CMK (cell line): ENCODE measurements around the gene SELP.
A peak's percentile ranks its signal among the peaks of the same experiment; 100 is the strongest.
"Not testable (repeated sequence)": the region's sequence is repeated elsewhere in the genome, so short reads cannot be mapped to it uniquely, and the experiment has no call there.

Experiments used
- DNase-seq: peaks from one replicate; pipeline ENCODE4 v3.0.0-alpha.2; 2010; ENCODE audit warnings: low read depth

SELP gene

DNA sequence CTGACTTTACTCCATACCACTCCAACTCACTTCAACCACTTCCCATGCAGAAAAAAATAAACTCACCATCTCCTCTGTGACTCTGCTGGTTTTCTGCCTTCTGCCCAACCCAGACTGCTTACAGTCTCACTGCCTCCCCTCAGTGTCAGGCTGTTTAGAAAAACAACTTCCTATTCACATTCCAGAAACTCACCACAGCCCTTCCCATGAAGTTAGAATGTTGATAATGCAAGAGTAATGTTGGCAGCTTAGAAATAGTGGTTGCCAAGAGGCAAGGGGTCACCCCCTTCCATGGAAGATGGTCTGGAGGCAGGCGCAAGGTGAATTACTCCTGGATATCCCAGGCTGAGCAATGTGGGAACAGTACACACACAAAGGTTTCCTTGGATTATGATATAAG lies at the start of gene SELP:
TSS of gene SELP (minus strand) at position 119 of the 400 bp plus-strand sequence. CDS start at position 69, 50 bp downstream.
- DNase-seq: no peak

DNA sequence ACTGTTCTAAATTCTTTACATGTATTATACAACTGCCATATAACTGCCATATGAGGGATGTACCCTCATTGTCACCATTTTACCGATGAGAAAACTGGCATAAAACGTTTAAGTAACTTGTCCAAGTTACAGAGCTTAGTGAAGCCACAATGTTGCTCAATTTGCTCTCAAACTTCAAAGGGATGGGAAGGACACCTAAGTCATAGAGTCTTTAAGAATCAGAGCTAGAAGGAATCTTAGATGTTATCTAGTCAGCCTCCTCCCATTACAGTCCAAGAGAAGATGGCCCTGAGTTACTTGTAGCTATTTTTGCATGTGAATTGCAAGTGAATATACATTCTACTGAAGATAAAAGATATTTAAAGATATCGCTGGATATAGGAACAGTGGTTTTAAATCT lies 49.8 kb upstream of the SELP start:
- DNase-seq: no peak

DNA sequence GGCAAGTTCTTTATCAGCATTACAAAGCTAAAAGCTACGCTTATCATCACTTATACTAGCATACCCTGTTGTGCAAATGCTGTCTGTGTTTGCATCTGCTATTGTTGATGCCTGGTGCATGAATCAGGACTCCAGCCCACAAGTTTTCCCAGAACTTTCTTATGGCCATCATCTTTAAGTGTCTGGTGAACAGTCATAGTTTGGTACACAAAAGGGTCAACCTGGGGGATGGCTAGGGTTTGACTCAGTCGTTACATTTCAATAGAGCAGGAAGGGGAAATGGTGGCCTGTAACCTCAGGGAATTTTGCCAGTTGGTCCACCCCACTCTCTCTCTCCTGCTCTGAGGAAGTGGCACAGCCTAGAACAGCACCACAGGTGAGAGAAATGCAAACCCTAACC lies 46.1 kb upstream of the SELP start:
- no peak for DNase-seq

DNA sequence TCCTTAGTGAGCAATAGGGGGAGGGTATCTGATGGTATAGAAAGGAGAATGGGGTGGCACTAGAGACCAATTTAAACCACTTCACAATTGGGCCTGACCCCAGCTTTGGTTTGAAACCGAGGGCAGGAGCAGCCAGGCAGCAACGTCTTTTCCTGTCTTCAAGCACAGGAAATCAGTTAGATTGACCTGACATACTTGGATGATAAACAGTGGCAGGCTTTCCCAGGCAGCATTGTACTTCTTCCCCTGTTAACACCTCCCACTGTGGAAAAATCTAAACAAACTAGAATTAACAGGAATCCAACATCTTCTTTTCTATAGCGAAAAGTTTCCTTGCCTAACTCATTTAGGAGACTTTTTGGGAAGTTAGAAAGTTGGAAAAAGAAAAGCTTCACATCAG lies 40.9 kb upstream of the SELP start:
- DNase-seq: no peak

DNA sequence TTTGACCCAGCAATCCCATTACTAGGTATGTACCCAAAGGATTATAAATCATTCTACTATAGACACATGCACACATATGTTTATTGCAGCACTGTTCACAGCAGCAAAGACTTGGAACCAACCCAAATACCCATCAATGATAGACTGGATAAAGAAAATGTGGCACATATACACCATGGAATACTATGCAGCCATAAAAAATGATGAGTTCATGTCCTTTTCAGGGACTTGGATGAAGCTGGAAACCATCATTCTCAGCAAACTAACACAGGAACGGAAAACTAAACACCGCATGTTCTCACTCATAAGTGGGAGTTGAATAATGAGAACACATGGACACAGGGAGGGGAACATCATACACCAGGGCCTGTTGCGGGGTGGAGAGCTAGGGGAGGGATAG lies 40.3 kb upstream of the SELP start:
- DNase-seq: not testable (repeated sequence)

DNA sequence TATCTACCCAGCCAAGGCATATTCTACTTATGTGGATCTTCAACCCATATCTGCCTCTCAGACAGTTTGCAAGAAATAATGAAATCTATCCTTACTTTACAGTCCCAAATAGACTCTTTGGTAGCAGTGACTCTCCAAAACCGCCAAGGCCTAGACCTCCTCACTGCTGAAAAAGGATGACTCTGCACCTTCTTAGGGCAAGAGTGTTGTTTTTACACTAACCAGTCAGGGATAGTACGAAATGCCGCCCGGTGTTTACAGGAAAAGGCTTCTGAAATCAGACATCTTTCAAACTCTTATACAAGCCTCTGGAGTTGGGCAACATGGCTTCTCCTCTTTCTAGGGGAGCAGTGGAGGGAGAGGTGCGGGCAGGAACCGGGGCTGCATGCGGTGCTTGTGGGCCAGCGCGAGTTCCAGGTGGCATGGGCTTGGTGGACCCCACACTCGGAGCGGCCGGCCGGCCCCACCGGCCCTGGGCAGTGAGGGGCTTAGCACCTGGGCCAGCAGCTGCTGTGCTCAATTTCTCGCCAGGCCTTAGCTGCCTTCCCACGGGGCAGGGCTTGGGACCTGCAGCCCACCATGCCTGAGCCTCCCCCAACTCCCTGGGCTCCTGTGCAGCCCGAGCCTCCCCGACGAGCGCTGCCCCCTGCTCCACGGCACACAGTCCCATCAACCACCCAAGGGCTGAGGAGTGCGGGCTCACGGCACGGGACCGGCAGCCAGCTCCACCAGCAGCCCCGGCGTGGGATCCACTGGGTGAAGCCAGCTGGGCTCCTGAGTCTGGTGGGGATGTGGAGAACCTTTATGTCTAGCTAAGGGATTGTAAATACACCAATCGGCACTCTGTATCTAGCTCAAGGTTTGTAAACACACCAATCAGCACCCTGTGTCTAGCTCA lies 38.0 kb upstream of the SELP start:
- DNase-seq: not testable (repeated sequence)

DNA sequence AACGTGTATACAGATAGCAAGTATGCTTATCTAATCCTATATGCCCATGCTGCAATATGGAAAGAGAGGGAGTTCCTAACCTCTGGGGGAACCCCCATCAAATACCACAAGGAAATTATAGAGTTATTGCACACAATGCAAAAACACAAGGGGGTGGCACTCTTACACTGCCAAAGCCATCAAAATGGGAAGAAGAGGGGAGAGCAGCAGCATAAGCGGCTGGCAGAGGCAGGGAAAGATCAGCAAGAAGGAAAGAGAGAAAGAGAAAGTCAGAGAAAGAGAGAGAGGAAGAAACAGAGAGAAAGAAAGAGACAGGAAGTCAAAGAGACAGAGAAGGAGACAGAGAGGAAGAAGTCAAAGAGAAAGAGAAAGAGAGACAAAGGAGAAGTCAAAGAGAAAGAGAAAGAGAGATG lies 37.3 kb upstream of the SELP start:
- DNase-seq: not testable (repeated sequence)

DNA sequence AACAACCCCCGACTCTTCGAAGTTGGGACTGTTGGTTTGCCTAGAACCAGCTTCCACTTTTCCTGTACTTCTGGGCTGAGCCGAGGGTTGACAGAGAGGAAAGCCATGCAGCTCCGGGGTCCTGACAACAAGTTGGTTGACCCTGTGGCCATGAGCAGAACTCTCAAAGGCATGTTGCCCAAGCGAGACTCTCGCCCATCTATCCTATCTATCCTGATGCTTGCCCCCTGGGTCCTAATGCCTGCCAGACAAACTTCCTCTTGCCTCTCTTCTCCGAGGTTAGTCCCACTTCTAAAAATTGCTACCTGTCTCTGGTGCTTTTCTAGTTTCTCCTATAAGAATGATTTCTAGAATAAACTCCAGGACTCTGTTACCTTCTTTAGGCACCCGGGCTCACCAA lies 32.8 kb upstream of the SELP start:
- DNase-seq: not testable (repeated sequence)

DNA sequence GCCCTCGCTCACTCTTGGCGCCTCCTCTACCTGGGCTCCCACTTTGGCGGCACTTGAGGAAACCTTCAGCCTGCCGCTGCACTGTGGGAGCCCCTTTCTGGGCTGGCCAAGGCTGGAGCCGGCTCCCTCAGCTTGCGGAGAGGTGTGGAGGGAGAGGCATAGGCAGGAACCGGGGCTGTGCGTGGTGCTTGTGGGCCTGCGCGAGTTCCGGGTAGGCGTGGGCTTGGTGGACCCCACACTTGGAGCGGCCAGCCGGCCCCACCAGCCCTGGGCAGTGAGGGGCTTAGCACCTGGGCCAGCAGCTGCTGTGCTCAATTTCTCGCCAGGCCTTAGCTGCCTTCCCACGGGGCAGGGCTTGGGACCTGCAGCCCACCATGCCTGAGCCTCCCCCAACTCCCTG lies 31.1 kb upstream of the SELP start:
- not testable (repeated sequence) for DNase-seq

DNA sequence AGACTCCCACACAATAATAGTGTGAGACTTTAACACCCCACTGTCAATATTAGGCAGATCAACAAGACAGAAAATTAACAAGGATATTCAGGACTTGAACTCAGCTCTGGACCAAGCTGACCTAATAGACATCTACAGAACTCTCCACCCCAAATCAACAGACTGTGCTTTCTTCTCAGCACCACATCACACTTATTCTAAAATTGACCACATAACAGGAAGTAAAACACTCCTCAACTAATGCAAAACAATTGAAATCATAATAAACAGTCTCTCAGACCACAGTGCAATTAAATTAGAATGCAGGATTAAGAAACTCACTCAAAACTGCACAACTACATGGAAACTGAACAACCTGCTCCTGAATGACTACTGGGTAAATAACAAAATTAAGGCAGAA lies 28.9 kb upstream of the SELP start:
- DNase-seq: not testable (repeated sequence)

DNA sequence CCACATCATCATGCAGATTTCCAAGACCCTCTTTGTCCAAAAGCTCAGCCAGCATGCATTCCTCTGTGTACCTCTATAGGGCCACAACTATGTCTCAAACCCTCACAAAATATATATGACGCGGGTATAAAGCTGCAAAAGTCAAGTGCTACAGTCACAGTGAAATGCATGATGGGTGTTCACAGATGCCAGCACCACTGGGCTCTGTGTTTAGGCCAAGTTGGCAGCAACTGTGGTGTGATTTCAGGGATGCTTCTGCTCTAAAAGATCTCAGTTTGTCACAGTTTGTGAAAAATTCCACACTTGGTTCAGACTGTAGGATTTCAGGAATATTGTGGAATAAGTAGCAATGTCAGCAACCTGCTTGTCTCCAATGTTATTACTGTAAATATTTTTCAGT lies 23.9 kb upstream of the SELP start:
- DNase-seq: no peak

DNA sequence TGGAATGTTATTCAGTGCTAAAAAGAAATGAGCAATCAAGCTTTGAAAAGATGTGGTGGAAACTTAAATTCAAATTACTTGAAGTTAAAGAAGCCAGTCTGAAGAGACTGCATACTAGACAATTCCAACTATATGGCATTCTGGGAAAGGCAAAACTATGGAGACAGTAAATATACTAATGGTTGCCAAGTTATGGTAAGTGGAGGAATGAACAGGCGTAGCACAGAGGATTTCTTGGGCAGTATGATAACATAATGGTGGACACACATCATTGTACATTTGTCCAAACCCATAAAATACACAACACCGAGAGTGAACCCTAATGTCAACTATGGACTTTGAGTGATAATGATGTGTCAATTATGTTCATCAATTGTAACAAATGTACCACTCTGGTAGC lies 21.1 kb upstream of the SELP start:
- DNase-seq: no peak

DNA sequence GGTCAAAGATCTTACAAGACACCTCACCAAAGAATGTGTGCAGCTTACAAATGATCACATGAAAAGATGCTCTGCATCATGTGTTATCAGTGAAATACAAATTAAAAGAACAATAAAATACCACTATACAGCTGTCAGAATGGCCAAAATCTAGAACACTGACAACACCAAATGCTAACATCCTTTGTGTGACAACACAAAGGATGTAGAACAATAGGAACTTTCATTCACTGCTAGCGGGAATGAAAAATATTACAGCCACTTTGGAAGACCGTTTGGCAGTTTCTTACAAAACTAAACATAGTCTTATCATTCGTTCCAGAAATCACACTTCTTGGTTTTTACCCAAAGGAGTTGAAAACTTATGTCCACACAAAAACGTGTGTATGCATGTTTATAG lies 20.6 kb upstream of the SELP start:
- no peak for DNase-seq

DNA sequence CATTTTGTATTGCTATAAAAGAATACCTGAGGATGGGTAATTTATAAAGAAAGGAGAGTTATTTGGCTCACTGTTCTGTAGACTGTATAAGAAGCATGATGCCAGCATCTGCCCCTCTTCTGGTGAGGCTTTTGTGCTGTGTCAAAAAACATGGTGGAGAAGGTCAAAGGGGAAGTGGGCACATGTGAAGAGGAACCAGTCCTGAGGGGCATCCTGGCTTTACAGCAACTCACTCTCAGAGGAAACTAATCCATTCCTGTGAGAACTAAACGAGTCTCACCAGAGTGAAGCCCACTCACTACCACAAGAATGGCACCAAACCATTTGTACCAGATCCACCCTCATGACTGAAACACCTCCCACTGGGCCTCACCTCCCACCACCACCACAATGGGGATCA lies 18.8 kb upstream of the SELP start:
- DNase-seq: no peak

DNA sequence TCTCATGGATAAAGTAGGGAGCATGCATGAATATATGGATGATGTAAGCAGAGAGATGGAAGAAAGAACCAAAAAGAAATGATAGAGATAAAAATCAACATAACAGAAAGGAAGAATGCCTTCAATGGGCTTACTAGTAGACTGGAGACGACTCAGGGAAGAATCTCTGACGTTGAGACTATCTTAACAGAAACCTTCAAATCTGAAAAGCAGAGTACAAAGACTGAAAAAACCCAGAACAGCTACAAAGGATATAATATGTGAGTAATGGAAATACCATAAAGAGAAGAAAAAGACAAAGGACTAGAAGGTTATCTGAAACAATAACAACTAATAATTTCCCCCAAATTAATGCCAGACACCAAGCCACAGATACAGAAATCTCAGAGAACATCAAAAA lies 18.3 kb upstream of the SELP start:
- no peak for DNase-seq

DNA sequence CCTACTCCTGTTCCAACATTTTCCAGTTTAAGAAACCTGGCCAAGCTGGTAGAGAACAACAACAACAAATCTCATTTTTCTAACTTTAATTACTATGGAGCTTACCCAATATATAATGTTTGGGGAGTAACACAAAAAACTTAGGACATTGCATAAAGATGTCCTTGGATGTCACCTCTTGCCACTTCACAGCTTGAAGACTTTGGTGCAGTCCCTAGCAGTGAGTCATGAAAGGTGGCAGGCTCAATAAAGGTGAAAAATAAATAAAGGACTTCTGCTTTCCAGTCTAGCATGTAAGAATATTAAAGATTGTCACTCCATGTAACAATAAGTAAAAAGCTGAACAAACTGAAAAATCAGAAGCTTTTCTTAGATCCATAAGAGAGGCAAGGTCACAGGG lies 17.6 kb upstream of the SELP start:
- no peak for DNase-seq

DNA sequence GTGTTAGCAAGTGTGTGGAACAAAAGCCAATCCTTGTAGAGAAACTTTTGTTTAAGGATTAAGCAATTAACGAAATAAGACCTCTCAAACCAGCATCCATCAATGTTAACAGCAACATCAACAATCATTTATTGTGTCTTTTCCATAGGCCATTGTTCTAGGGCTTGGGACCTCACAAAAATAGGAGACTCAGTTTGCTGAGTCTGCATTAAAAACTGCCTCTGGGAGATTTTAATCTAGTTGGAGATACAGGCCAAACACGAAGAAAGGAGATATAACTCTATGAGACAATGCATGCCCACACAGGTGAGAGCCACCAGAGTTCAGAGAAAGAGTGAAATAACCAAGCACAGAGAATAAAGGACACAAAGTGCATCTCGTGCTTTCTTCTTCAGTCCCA lies 14.4 kb upstream of the SELP start:
- DNase-seq: no peak

DNA sequence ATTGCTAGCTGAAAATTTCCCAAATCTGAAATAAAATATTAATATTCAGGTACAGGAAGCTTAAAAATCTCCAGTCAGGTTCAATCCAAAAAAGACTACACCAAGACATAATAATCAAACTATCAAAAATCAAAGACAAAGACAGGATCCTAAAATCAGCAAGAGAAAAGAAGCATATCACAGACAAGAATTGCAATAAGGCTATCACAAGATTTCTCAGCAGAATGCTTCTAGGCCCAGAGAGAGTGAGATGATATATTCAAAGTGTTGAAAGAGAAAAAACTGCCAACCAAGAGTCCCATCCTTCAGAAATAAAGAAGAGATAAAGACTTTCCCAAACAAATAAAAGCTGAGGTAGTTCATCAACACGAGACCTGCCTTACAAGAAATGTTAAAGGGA lies 5.0 kb upstream of the SELP start:
- DNase-seq: no peak

DNA sequence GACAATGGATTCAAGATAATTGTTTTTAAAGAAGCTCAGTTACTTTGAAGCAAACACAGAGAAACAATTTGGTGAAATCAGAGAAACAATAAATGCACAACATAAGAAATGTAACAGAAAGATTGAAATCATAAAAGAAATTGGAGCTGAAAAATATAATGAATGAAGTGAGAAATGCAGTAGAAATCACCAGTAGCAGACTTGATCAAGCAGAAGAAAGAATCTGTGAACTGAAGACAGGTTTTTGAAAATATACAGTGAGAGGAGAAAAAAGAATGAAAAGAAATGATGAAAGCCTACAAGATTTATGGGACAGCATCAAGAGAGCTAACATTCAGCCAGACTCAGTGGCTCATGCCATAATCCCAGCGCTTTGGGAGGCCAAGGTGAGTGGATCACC lies 4.2 kb upstream of the SELP start:
- DNase-seq: no peak

DNA sequence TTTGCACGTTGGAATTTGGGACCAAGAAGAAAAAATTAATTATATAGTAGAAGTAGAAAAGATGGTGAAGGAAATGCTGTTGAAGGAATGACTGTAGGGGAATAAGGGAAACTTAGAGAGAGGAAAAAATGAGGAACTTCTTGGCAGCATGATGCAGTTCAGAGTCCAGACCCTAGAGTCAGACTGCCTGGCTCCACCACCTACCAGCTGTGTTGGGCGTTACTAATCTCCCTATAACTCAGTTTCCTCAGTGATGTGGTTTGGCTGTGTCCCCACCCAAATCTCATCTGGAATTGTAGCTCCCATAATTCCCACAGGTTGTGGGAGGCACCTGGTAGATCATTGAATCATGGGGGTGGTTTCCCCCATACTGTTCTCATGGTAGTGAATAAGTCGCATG lies 1.3 kb upstream of the SELP start:
- no peak for DNase-seq

DNA sequence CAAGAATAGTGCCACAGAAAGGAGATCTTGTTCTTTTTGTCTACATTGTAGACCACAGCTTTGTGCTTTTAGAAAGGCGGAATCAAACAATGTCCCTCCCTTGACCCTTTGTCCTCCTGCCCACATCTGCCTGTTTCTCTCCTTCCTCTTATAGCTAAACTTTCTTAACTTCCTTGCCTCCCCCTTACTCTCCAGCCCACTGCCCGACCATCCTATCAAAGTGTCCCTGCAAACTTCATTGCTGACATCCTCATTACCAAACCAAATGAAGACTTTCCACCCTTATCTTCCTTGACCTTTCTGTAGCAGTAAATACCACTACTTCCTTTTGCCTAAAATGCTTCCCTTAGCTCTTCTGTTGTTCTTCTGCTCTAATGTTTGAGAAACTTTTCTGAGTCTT lies 5.0 kb downstream of the SELP start:
- peak; percentile 69 for DNase-seq

DNA sequence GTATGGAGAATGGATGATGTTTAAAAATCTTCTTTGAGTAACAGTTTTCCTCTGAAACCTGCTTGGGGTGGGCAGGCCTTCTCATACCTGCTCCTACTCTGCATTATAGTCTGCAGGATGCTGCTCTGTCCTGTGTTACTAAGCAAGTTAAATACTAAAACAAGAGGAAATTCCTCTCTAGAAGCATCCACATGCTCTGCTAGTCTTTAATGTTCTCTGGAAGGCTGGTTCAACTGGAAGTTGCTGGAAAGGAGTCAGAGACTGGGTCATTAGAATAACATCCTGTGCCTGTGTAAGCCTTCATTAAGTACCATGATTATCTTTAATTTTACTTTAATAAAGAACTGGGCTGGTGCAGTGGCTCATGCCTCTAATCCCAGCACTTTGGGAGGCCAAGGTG lies 5.8 kb downstream of the SELP start:
- no peak for DNase-seq

DNA sequence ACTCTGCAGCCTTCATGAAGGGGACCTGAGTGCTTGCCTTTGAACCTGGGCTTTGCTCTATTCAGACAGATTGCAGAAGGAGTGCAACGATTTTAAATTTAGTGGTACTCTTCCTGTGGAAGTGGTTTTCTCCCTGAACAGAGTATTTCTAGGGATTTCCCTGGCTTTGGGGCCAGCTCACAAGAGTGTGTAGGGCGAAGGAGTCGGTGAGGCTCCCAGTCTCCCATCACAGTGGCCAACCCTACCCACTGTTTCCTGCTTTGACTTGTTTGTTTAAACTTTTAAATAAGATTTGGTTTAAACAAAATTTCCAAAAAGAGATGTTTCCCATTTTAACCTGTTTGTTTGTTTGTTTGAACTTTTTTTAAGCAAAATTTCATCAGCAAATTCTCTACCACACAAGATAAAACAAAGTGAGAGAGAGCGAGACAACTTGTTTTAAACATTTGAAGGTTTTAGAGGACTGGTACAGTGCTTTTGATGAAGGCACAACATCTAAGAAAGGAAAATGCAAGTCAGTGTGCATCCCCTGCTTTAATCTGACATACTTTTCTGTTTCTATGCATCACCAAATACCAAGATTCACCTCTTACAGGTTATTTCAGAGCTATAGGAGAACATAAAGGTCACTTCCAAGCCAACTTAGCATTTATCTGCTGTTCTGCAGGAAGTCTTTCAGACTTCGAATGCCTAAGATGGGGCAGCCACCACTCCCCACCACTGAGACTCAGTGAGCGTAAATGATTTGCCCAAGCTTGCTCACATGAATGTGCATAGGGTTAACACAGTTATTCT lies 6.6 kb downstream of the SELP start:
- no peak for DNase-seq
